T follicular helper cell (primary cell): ENCODE data around the gene FRRS1L.

ENCODE experiments used
- DNase-seq: peaks from one replicate; pipeline ENCODE4 v3.0.0-alpha.2; 2020; ENCODE audit warnings: low read depth

Gene FRRS1L

DNA sequence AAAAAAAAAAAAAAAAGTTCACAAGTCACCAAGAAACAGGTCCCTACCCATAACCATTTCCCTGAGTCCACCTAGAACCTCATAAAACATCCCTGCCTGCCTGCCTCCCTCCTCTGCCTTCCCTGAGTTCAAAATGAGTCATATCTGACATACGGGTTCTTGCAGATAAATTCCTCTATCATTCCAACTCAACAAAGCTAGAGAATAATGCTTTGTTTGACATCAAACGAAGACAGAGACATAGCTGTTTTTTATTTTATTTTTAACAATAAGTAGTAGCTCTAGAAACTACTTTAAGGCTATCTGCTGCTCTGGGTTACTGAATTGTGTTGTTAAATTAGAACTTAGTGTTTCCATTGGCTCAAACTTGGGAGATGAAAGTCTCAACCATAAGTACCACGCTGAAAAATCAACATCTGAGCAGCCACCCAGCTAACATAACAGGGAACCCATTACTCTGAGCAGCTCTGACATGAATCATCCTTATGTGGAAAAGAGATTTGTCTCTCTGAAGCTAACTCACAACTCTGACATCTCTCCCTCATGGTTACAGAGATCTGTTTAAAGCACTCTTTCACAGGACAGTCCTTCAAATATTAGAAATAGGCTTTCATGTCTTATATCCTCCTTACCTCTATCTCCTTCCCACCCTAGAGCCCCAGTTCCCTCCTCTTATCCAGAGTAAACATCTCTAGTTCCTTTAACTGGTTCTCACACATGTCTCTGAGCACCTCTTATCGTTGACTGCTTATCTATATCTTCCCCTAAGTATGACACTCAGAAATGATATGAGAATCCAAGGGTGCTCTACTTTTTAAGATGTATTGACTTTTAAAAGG is 59.4 kb downstream of the FRRS1L start:
- no peak for DNase-seq

GRCh38 chr9:109101810-109102209 is 65.2 kb downstream of the FRRS1L start:
- no peak for DNase-seq

DNA sequence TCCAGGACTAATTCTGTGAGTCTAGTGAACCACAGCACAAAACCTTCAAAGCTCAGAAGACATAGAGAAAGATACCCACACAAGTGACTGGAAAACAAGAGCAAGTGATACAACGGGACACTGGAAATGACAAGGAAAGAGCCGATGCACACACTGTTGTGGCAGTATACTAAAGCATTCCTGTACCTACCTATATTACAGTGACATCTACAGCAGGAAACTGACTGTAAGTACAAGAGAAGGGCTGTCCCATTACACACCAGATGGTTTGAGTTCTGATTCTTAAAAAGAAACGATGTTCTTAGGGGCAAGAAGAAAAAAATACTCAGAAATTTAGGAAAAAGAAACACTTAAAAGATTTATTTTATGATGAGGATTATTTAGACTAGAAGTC is 65.8 kb downstream of the FRRS1L start:
- no peak for DNase-seq

DNA sequence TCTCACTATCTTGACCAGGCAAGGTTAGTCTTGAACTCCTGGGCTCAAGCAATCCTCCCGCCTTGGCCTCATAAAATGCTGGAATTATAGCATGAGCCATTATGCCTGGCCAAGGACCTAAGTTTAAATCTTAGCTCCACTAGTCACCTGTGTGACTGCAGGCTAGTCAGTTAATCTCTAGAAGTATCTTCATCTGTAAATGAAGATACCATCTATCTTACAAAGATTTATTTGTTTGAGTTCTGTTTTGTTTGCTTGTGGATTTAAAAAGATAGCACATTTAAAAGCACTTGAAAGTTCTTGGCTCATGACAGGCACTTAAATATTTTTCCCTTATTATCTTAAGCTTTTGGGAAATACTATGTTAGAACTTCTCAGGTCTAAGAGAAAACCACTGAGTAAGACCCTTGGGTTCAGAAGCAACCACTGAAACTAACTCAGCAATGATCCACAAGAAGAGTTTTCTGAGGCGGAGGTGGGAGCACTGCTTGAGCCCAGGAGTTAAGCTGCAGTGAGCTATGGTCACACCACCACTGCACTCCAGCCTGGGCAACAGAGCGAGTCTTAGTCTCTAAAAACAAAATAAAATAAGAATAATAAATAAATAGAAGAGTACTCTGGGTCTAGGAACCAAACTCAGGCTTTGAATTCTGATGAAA is 66.4 kb downstream of the FRRS1L start:
- DNase-seq = no peak

- no peak for DNase-seq
Measured at GRCh38 chr9:109098960-109099308, 68.1 kb downstream of the FRRS1L start.

GRCh38 chr9:109098171-109098959 is 68.7 kb downstream of the FRRS1L start:
- DNase-seq = no peak

- no peak for DNase-seq
Measured at GRCh38 chr9:109097146-109097545, 69.9 kb downstream of the FRRS1L start.

GRCh38 chr9:109095321-109095720 is 71.7 kb downstream of the FRRS1L start:
- no peak for DNase-seq

DNA sequence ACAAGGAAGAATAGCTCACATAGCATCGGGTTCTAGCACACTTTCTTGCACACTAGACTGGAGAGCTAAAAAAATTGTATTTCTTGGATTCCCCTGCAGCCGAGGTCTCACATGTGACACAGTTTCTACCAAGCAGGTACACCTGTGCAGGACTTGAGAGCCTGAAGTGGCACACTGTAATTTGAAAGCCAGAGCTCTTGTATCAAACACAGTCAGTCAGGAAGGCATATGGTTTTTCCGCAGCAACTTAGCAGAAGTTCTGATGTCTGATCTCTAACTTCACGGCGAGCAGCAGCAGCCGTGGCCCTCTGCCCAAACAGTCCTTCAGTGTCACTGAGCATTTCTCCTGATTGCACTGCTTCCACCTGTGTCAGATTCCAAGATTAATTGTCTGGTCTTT is 72.8 kb downstream of the FRRS1L start:
- DNase-seq = no peak

DNA sequence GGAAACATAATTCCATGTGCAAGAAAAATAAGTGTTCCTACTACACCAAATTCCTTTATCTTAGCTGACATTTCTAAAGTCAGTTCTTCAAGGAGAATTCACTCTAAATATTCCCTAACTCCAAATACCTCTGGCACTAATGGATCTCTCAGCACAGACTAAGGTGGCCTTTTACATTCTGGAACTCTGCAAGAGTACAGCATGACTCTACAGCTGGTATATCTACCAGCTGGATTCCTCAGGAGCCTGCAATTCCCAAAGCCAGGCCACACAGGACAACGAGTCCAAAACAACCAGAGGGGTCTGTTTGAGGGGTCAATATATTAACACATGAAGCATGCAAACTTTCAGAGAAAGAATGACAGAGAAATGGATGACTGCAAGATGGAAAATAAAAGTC is 74.5 kb downstream of the FRRS1L start:
- DNase-seq = no peak

DNA sequence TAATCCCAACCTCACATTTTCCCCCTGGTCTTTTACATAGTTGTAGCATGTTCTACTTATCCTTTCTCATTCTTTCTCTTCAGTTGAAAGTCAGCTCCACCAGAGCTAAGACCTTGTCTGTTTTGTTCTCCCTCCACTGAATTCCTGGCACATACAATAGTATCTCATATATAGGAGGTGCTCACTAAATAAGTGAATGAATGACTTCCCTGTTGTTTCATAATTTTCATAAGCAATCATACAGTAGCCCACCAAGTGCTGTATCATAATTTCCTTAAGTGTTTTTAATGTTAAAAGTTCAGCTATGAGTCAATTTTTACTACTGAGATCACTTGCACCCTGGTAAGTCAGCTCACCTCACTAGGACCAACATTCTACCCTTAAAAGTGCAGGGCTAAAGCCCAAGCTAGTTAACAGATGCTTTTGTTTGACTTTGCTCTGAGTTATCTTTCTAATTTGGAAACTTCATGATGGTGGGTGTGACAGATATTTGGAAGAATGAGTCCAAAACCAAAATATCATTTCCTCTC is 74.9 kb downstream of the FRRS1L start:
- no peak for DNase-seq

- DNase-seq = no peak
Measured at GRCh38 chr9:109088221-109088620, 78.8 kb downstream of the FRRS1L start.

DNA sequence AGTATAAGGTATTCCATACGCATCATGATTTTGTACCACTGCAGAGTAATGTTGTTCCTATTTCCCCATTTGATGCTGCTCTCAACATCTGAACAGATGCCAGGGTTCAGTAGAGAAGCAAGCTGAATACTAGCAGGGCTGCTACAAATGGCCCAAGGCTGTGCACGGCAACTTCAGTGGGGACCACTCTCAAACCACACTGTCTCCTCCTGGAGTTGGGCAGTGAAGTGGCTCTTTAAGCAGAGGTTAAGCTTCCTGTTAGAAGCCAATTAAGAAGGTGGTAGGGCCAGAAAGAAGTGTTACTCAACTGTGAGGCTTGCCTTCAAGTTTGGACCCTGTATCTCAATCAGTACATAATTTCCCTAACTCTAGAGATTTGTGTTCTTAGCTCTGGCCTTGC is 79.3 kb downstream of the FRRS1L start:
- DNase-seq = no peak

DNA sequence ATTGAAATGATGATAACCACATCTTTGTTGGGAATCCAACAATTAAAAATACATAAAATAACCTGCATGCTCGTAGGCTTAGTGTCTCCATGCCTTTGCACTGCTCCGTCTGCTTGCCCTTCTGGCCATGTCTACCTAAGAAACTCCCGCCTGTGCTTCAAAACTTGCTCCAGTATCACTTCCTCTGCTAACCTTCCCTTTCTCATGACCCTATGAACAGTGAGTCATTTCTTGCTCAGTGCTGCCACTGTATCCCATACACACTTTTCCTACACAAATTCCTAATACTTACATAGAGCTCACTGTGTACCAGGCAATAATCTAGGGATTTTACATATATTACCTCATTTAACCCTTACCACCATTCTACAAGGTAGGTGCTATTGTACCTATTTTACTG is 80.8 kb downstream of the FRRS1L start:
- DNase-seq = no peak

DNA sequence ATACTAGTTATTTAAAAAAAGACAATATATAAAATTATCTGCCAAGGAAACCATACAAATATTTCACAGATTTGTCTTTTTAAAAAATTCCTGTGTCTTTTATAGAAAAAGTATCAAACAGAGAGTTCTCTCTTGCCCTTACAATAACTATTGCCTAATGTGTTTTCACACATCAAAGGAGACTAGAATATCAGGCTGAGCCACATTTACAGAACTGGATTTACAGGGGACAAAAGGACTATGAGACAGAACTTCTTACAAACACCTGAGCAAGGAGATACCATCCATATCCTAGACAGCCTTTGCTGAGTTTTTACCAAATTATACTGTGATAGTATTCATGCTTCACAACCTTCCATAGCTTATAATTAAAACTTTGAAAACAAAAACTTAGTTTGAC is 81.5 kb downstream of the FRRS1L start:
- DNase-seq = no peak

DNA sequence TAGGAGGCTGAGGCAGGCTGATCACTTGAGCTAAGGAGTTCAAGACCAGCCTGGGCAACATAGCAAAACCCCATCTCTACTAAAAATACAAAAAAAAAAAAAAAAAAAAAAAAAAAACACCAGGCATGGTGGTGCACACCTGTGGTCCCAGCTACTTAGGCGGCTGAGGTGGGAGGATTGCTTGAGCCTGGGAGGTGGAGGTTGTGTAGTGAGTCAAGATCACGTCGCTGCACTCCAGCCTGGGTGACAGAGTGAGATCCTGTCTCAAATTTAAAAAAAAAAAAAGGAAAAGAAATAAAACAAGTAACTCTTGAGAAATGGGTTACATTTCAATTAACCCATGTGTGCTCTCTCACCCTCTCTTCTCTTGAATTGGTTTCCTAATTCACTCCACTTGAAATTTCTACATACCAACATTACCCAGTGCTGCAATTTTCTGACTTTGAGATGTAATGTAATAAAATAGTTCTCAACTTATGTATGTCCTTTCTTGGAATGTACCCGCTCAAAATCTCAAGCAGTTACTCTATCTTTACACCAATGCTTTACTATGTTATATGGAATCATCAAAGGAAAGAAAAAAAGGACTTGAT is 83.1 kb downstream of the FRRS1L start:
- DNase-seq = no peak

- DNase-seq = no peak
Measured at GRCh38 chr9:109083141-109083540, 83.9 kb downstream of the FRRS1L start.

DNA sequence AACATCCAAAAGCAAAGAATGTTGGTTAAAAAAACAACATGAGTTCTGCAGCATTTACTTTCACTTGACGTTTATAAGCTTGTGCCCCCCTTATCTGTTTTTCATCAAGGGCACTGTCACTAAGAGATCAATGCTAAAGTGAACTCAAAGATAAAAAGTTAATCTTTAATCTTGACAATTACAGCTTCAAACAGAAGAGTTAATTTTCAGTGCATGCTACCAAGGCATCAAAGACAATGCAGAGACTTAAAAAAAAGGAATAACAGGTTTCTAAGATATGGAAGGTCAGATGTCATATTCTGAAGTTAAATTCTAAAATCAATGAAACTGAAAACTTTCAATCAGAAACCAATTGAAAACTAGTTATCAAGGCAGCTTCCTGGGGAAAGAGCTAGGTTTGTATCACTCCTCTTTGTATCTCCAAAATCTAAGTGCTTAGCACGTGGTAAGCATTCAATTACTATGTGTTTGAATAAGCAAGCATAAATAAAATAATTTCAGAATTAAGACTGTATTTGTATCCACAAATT is 84.9 kb downstream of the FRRS1L start:
- no peak for DNase-seq
